C4-2B (cell line): Measurements from ENCODE around the gene GTF3C6.
"Not testable (repeated sequence)": the region's sequence is repeated elsewhere in the genome, so short reads cannot be mapped to it uniquely, and the experiment has no call there.

ENCODE experiments used
- H3K27ac ChIP-seq: fragments of 450-650 bp; 2 replicates; pipeline ENCODE4 v1.5.1; 2017
- CTCF ChIP-seq: fragments of 450-650 bp; conservative IDR thresholded peaks from 2 replicates; pipeline ENCODE4 v1.5.1; 2017; ENCODE audit warnings: mild to moderate bottlenecking
- ZFX ChIP-seq: fragments of 450-650 bp; IDR thresholded peaks from 2 replicates; pipeline ENCODE4 v1.6.1; 2017

GTF3C6 gene

GRCh38 chr6:110951986-110952794 is 6.3 kb upstream of the GTF3C6 start:
- peak overlapping the region; percentile 21; the same call in 1 of the 2 replicates for H3K27ac ChIP-seq

DNA sequence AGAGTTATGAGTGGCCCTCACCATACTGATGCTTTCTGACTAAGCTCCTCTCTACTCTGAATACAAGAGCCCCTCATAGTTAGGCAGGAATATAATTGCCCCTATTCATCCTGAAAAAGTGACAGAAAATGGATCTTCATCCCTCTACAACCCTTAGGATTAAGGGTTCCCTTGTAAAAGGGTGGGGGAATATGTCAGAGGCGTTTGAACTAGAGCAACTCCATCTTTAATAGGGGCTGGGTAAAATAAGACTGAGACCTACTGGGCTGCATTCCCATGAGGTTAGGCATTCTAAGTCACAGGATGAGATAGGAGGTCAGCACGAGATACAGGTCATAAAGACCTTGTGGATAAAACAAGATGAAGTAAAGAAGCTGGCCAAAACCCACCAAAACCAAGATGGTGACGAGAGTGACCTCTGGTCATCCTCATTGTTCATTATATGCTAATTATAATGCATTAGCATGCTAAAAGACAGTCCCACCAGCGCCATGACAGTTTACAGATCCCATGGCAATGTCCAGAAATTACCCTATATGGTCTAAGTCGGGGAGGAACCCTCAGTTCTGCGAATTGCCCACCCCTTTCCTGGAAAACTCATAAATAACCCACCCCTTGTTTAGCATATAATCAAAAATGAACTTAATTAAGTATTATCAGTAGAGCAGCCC is 4.7 kb upstream of the GTF3C6 start:
- TF ChIP-seq CTCF (no peak), ZFX (no peak)
- H3K27ac ChIP-seq = no peak overlapping the region

More at GRCh38 chr6:110951986-110952794, 6.3 kb upstream of the GTF3C6 start:
- TF ChIP-seq CTCF (no peak), ZFX (no peak)

GRCh38 chr6:110960014-110960390 is 1.5 kb downstream of the GTF3C6 start:
- H3K27ac ChIP-seq = no peak overlapping the region
- TF ChIP-seq ZFX (no peak), CTCF (no peak)

DNA sequence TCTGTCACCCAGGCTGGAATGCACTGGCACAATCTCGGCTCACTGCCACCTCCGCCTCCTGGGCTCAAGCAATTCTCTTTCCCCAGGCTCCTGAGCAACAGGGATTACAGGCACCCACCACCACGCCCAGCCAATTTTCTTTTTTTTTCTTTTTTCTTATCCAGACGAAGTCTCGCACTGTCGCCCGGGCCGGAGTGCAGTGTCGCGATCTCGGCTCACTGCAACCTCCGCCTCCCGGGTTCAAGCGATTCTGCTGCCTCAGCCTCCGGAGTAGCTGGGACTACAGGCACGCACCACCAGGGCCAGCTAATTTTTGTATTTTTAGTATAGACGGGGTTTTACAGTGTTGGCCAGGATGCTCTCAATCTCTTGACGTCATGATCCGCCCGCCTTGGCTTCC is 4.1 kb downstream of the GTF3C6 start:
- H3K27ac ChIP-seq = not testable (repeated sequence)

- no peak for TF ChIP-seq ZFX
- TF ChIP-seq CTCF = no peak
Observed at GRCh38 chr6:110965629-110966229, 7.2 kb downstream of the GTF3C6 start.

DNA sequence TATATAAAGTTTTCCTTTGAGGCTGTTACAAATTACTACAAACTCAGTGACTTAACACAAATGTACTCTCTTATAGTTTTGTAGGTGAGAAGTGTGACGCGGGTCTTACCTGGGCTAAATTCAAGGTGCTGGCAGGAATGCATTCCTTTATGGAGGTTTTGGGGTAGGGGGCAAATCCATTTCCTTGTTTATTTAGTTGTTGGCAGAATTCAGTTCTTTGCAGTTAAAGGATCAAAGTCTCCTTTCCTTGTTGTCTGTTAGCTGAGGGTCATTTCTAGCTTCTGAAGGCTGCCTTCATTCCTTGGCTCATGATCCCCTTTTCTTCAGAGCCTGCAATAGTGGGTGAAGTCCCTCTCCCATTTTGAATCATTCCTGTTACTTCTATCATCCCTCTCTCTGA is 10.2 kb downstream of the GTF3C6 start:
- H3K27ac ChIP-seq = not testable (repeated sequence)

More at GRCh38 chr6:110965629-110966229, 7.2 kb downstream of the GTF3C6 start:
- H3K27ac ChIP-seq = no peak overlapping the region

- H3K27ac ChIP-seq = no peak overlapping the region
- TF ChIP-seq ZFX = no peak
- no peak for TF ChIP-seq CTCF
Observed at GRCh38 chr6:110971468-110971867, 13.0 kb downstream of the GTF3C6 start.

DNA sequence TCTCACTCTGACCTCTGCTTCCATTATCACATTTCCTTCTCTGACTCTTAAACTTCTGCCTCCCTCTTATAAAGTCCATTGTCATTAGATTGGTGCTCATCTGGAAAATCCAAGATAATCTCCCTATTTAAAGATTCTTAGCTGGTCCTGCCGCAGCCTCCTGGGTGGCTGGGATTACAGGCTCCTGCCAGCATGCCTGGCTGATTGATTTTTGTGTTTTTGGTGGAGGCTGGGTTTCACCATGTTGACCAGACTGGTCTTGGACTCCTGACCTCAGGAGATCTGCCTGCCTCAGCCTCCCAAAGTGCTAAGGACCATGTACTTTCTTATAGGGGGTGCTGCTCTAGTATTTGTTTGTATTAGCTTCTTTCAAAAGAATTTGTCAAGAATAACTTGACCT is 18.1 kb downstream of the GTF3C6 start:
- TF ChIP-seq CTCF (no peak), ZFX (no peak)
- H3K27ac ChIP-seq = no peak overlapping the region
